ENCODE results near the gene DTNB.

The DTNB gene

GRCh38 chr2:25367296-25367695 lies 306.1 kb downstream of the DTNB start:
- TF ChIP-seq CTCF (conservative IDR thresholded peaks at IDR 0.05; ENCODE audit: low read depth, low read length): no peak
- H3K4me3 ChIP-seq (ENCODE audit: low read depth, low read length): no peak overlapping the region
- no peak for DNase-seq (ENCODE audit: low read depth)

DNA sequence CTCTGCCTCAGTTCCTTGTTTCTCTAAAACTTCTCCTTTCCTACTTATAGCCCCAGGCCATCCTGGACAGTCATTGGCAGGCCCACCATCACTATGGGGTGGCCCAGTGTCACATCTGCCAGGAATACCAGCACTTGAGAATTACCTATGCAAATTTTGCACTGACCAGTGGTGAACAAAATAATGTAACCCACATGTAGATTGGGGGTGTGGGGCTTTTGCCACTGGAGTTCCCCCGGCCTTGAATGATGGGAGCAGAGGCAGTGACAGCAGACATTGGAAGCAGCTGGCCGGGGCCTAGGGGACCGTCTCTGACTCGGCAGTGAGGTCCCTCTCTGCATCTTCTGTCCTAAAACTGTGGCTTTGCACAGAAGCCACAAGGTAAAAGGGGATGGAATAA lies 306.7 kb downstream of the DTNB start:
- DNase-seq (ENCODE audit: low read depth): no peak
- H3K4me3 ChIP-seq (ENCODE audit: low read depth, low read length): no peak overlapping the region
- TF ChIP-seq CTCF (conservative IDR thresholded peaks at IDR 0.05; ENCODE audit: low read depth, low read length): no peak

GRCh38 chr2:25365241-25365640 lies 308.1 kb downstream of the DTNB start:
- no peak for TF ChIP-seq CTCF (conservative IDR thresholded peaks at IDR 0.05; ENCODE audit: low read depth, low read length)
- no peak overlapping the region for H3K4me3 ChIP-seq (ENCODE audit: low read depth, low read length)
- DNase-seq (ENCODE audit: low read depth): no peak

- H3K4me3 ChIP-seq (ENCODE audit: low read depth, low read length): no peak overlapping the region
- TF ChIP-seq CTCF (conservative IDR thresholded peaks at IDR 0.05; ENCODE audit: low read depth, low read length): no peak
- DNase-seq (ENCODE audit: low read depth): no peak
Measured at GRCh38 chr2:25363733-25364132, 309.6 kb downstream of the DTNB start.

DNA sequence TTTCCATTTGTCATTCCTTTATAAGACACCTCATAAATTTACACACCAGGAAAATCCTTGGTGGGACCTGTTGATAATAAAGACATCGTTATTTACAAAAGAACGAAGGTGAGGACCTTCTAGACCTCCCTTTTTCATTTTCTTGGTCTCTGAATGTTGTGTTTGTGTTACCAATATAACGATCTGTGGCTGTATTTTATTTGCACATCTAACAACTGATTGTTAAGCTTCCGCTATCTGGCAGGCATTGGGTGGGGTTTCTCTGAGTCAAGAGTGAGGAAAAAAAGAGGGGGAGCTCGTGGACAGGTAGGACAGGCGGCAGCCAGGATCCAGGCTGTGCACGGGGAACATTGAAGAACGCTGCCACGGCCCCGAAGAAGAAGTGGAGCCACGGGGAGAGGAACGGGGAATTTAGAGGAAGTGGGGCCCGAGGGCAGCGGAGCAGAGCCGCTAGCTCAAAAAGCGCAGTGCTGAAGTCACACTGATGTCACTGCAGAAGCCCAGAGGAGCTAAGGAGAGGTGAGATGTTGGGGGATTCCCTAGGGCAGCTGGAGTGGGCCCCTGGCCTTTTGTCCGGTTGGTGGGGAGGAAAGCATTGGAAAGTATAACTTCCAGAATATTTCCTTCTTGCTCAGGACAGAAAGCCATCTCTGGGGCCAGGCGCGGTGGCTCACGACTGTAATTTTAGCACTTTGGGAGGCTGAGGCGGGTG lies 310.8 kb downstream of the DTNB start:
- H3K4me3 ChIP-seq (ENCODE audit: low read depth, low read length): peak overlapping the region; percentile 45
- TF ChIP-seq CTCF (conservative IDR thresholded peaks at IDR 0.05; ENCODE audit: low read depth, low read length): no peak
- DNase-seq (ENCODE audit: low read depth): no peak

DNA sequence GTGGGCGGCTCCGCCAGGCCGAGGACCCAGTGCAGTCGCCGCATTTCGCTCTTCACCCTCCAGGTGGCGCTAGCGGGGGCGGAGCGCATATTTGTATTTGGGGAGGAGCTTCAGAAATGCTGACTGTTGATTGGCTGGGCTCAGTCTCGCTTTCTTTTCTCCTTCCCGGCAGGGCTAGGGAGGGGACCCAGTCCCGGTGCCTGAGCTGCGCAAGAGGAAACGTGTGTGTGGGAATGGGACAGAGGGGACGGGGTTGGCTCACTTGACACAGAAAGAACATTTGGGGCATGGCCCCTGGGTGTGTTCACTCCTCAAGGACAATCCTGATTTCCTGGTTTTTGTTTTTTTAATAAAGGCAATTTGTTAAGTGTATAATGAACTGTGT lies 311.3 kb downstream of the DTNB start:
- peak; percentile 94 for TF ChIP-seq CTCF (conservative IDR thresholded peaks at IDR 0.05; ENCODE audit: low read depth, low read length)
- peak; percentile 93 for DNase-seq (ENCODE audit: low read depth)
- peak overlapping the region; percentile 45 for H3K4me3 ChIP-seq (ENCODE audit: low read depth, low read length)

Measured in choroid plexus epithelial cell (primary cell).